Measurements from ENCODE around the gene KRTAP5-11. TPM values are rescaled to one million over a fixed set of nuclear protein-coding genes. Genes with fewer than 3 reads are reported as not detected.

Gene KRTAP5-11
- total RNA-seq, 4 donors from 2014 or later, result not detected

DNA sequence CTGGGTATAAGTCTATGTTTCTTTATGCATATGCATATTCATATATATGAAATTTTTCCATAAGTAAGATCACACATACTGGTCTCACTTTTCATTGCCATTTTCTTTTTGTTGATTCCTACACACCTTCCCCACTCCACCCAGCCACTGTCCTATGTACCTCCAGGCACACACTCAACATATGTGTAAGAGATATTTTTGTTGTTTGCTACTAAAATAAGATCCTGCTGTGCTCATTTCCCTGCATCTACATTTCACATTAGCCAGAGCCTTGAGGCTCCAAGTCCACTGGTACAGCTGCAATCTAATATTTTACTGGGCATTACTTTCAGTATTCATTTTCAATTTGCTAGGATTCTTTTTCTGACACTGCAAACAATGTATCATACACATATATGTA is 25.4 kb downstream of the KRTAP5-11 start:
- TF ChIP-seq CTCF (IDR thresholded peaks at IDR 0.05), result no peak
- H3K4me3 ChIP-seq, result no peak overlapping the region
- no peak for DNase-seq
- no peaks in the 10 kb centered on the region for H3K36me3 ChIP-seq
- H3K27me3 ChIP-seq, result no peaks in the 10 kb centered on the region
- no peak overlapping the region for H3K27ac ChIP-seq
- H3K9me3 ChIP-seq, result no peaks in the 10 kb centered on the region
- no peaks in the 10 kb centered on the region for H3K4me1 ChIP-seq

DNA sequence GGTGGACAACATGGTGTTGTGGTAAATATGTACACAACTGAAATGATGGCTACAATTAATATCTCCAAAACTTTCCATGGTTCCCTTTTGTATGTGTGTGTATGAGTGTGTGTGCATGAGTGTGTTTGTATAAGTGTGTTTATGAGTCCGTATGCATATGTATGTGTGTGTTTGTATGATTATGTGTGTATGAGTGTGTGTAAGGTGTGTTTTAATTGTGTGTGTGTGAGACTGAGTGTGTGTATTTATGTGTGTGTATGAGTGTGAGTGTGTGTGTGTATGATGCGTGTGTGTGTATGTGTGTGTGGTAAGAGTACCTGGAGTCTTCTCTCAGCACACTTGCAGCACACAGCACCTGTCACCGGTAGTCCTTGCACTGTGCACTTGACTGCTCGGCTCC is 26.7 kb downstream of the KRTAP5-11 start:
- TF ChIP-seq CTCF (IDR thresholded peaks at IDR 0.05) (no peak), POLR2A (IDR thresholded peaks at IDR 0.05) (no peak)
- H3K9me3 ChIP-seq, result no peaks in the 10 kb centered on the region
- no peaks in the 10 kb centered on the region for H3K4me1 ChIP-seq
- no peaks in the 10 kb centered on the region for H3K27me3 ChIP-seq
- no peak for DNase-seq
- no peak overlapping the region for H3K27ac ChIP-seq
- no peaks in the 10 kb centered on the region for H3K36me3 ChIP-seq
- H3K4me3 ChIP-seq, result no peak overlapping the region

DNA sequence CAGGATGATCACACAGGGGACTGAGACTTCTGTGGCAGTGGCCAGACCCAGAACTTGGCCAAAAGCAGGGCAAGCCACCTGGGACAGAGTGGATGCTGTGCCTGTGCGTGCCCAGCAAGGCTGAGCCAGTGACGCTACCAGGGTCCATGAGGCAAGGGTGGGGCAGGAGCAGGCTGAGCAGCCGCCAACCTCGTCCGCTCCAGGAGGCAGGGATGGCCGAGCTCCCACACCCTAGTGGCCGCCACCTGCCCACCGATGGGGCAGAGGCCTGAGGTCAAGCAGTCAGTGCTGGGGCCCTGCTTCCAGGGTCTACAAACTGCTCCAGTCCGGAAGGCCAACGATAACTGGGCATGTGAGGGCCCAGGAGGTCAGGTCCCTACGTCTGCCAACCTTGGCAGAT is 27.2 kb downstream of the KRTAP5-11 start:
- no peaks in the 10 kb centered on the region for H3K9me3 ChIP-seq
- no peaks in the 10 kb centered on the region for H3K36me3 ChIP-seq

DNA sequence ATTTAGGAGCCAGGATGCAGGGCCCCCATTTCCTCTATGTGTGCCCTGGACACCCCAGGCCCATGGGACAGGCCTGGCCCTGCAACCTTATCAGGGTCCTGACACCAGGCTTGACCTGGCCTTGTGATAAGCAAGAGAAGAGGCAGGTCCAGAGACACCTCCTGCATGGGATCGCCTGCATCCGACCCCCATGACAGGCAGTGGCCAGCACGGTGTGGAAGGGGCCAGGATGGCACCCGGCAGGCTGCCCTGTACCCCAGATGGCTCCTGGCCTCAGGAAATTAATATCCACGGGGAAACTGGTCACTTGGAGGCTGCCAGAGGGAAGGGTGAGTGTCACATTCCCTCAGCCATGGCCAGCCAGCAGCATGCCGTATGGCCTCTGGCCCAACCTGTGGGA is 27.7 kb downstream of the KRTAP5-11 start:
- Histone ChIP-seq H3K27me3 (no peaks in the 10 kb centered on the region), H3K27ac (no peak overlapping the region), H3K4me1 (no peaks in the 10 kb centered on the region), H3K4me3 (no peak overlapping the region), H3K9me3 (no peaks in the 10 kb centered on the region), H3K36me3 (no peaks in the 10 kb centered on the region)
- TF ChIP-seq CTCF (IDR thresholded peaks at IDR 0.05) (no peak), POLR2A (IDR thresholded peaks at IDR 0.05) (no peak)
- DNase-seq, result no peak

More for the DNA sequence above, 27.2 kb downstream of the KRTAP5-11 start:
- TF ChIP-seq POLR2A (IDR thresholded peaks at IDR 0.05) (no peak), CTCF (IDR thresholded peaks at IDR 0.05) (no peak)
- no peak overlapping the region for H3K4me3 ChIP-seq
- no peaks in the 10 kb centered on the region for H3K27me3 ChIP-seq
- no peak for DNase-seq
- no peaks in the 10 kb centered on the region for H3K4me1 ChIP-seq
- no peak overlapping the region for H3K27ac ChIP-seq

DNA sequence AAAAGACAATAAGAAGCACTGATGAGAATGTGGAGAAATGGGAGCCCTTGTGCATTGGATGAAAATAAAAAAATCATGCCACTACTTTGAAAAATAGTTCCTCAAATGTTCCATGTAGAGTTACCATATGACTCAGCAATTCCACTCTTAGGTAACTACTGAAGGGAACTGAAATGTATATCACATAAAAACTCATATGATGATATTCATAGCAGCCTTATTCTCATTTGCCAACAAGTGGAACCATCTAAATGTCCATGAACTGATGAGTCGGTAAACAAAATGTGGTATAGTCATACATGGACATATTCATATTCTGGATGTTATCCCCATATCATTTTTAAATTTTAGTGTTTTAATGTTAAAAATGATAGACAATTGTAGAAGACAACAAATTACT is 31.0 kb downstream of the KRTAP5-11 start:
- Histone ChIP-seq H3K27me3 (no peaks in the 10 kb centered on the region), H3K4me1 (no peaks in the 10 kb centered on the region), H3K4me3 (no peak overlapping the region), H3K9me3 (no peaks in the 10 kb centered on the region), H3K27ac (no peak overlapping the region), H3K36me3 (no peaks in the 10 kb centered on the region)
- TF ChIP-seq CTCF (IDR thresholded peaks at IDR 0.05) (no peak), POLR2A (IDR thresholded peaks at IDR 0.05) (no peak)
- DNase-seq, result no peak

DNA sequence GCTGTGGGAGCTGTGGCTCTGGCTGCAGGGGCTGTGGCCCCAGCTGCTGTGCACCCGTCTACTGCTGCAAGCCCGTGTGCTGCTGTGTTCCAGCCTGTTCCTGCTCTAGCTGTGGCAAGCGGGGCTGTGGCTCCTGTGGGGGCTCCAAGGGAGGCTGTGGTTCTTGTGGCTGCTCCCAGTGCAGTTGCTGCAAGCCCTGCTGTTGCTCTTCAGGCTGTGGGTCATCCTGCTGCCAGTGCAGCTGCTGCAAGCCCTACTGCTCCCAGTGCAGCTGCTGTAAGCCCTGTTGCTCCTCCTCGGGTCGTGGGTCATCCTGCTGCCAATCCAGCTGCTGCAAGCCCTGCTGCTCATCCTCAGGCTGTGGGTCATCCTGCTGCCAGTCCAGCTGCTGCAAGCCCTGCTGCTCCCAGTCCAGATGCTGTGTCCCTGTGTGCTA is 33.9 kb downstream of the KRTAP5-11 start:
- H3K27ac ChIP-seq, result no peak overlapping the region
- no peaks in the 10 kb centered on the region for H3K9me3 ChIP-seq
- DNase-seq, result peak in 1 of 3 donors; percentile 18
- no peaks in the 10 kb centered on the region for H3K36me3 ChIP-seq
- no peaks in the 10 kb centered on the region for H3K27me3 ChIP-seq
- H3K4me3 ChIP-seq, result no peak overlapping the region
- TF ChIP-seq POLR2A (IDR thresholded peaks at IDR 0.05) (no peak), CTCF (IDR thresholded peaks at IDR 0.05) (no peak)
- no peaks in the 10 kb centered on the region for H3K4me1 ChIP-seq

Measured in Peyer's patch (tissue), 4 donors.